ENCODE results near the gene VWF.

Gene VWF

GRCh38 chr12:5916785-5917290 is 207.6 kb downstream of the VWF start:
- no peaks in the 10 kb centered on the region for H3K9me3 ChIP-seq (ENCODE audit: low read depth, low read length)
- TF ChIP-seq EZH2 (IDR thresholded peaks at IDR 0.05) (no peak), FOXP2 (optimal IDR thresholded peaks at IDR 0.05; ENCODE audit: control extremely low read depth, extremely low read length, insufficient read depth) (no peak), POLR2AphosphoS5 (IDR thresholded peaks at IDR 0.05; ENCODE audit: borderline replicate concordance, low read depth, low read length) (no peak)
- H3K36me3 ChIP-seq (ENCODE audit: insufficient read depth, low read length) = no peaks in the 10 kb centered on the region
- no peak overlapping the region for H3K27ac ChIP-seq
- H3K4me3 ChIP-seq = no peak overlapping the region
- H3K9ac ChIP-seq (ENCODE audit: insufficient read length) = no peak overlapping the region
- no peak for DNase-seq (ENCODE audit: low read depth, low spot score)

- H3K4me3 ChIP-seq = no peak overlapping the region
- no peak overlapping the region for H3K27ac ChIP-seq
- no peaks in the 10 kb centered on the region for H3K9me3 ChIP-seq (ENCODE audit: low read depth, low read length)
- DNase-seq (ENCODE audit: low read depth, low spot score) = no peak
- no peaks in the 10 kb centered on the region for H3K36me3 ChIP-seq (ENCODE audit: insufficient read depth, low read length)
- no peak overlapping the region for H3K9ac ChIP-seq (ENCODE audit: insufficient read length)
- TF ChIP-seq FOXP2 (optimal IDR thresholded peaks at IDR 0.05; ENCODE audit: control extremely low read depth, extremely low read length, insufficient read depth) (no peak), EZH2 (IDR thresholded peaks at IDR 0.05) (no peak), POLR2AphosphoS5 (IDR thresholded peaks at IDR 0.05; ENCODE audit: borderline replicate concordance, low read depth, low read length) (no peak)
These were observed 209.0 kb downstream of the VWF start for GRCh38 chr12:5915511-5915910.

- TF ChIP-seq FOXP2 (optimal IDR thresholded peaks at IDR 0.05; ENCODE audit: control extremely low read depth, extremely low read length, insufficient read depth) = no peak
- no peak for TF ChIP-seq EZH2 (IDR thresholded peaks at IDR 0.05)
- no peak for TF ChIP-seq POLR2AphosphoS5 (IDR thresholded peaks at IDR 0.05; ENCODE audit: borderline replicate concordance, low read depth, low read length)
- no peak overlapping the region for H3K4me3 ChIP-seq
- no peak overlapping the region for H3K9ac ChIP-seq (ENCODE audit: insufficient read length)
- no peaks in the 10 kb centered on the region for H3K36me3 ChIP-seq (ENCODE audit: insufficient read depth, low read length)
- no peaks in the 10 kb centered on the region for H3K9me3 ChIP-seq (ENCODE audit: low read depth, low read length)
- DNase-seq (ENCODE audit: low read depth, low spot score) = no peak
- no peak overlapping the region for H3K27ac ChIP-seq
These were observed 209.9 kb downstream of the VWF start for GRCh38 chr12:5914387-5915149.

DNA sequence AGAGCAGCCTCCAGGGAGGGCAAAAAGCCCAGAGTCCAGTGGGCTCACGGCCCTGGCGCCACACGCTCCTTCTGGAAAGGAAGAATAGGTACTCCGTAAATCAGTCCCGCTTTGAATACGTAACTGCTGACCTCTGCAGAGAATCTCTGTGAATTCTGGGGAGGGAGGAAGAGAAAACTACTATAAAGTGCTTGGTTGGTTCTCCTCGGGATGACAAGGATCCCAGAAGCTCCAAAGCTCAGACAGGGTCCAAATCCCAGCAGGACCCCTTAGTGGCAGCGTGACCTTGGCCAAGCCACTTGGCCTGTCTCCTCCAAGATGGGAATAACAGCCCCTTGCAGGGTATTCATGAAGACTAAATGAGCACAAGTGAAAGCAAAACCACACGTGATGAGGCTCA is 211.1 kb downstream of the VWF start:
- Histone ChIP-seq H3K9me3 (ENCODE audit: low read depth, low read length) (no peaks in the 10 kb centered on the region), H3K4me3 (no peak overlapping the region), H3K36me3 (ENCODE audit: insufficient read depth, low read length) (no peaks in the 10 kb centered on the region), H3K9ac (ENCODE audit: insufficient read length) (no peak overlapping the region), H3K27ac (no peak overlapping the region)
- DNase-seq (ENCODE audit: low read depth, low spot score) = no peak
- no peak for TF ChIP-seq FOXP2 (optimal IDR thresholded peaks at IDR 0.05; ENCODE audit: control extremely low read depth, extremely low read length, insufficient read depth)
- TF ChIP-seq POLR2AphosphoS5 (IDR thresholded peaks at IDR 0.05; ENCODE audit: borderline replicate concordance, low read depth, low read length) = no peak
- no peak for TF ChIP-seq EZH2 (IDR thresholded peaks at IDR 0.05)

DNA sequence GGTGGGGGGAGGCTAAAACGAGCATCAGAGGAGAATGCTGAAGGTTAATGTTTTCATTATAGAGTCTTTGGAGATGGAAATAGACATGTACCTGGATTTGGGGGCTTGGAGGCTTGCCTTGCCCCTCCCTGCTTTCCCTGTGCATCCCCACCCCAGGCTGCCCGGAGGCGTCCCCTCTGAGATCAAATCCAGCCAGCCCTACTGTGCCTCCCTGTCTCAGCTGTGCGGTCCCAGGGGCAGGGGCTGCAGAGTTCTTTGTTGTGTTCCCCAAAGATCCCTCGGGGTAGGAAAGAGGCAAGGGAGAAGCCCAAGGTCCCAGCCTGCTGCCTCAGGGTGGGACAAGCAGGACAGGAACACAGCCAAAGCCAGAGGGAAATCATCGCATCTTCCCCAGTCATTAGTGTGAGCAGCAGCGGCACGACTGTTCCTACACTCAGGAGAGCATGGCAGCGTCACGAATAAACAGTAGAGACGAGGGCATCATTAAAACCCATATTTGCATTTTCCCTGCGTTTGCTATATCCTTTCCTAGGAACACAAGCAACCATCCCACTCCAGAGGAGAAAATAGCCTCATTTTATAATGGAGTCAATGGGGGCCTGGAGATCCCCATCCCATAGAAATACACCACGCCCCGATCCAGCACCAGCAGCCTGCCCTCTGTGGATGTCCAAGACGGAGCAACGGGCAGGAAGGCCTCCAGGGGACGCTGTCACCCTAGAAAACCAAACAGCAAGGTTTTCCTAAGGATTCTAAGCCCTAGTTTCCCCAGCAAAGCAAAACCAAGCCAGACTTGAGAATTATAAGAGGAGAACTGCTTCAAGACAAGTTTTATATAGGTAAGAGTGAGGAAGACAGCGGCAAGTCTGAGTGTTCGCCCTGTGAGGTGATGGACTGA is 211.8 kb downstream of the VWF start:
- DNase-seq (ENCODE audit: low read depth, low spot score) = no peak

DNA sequence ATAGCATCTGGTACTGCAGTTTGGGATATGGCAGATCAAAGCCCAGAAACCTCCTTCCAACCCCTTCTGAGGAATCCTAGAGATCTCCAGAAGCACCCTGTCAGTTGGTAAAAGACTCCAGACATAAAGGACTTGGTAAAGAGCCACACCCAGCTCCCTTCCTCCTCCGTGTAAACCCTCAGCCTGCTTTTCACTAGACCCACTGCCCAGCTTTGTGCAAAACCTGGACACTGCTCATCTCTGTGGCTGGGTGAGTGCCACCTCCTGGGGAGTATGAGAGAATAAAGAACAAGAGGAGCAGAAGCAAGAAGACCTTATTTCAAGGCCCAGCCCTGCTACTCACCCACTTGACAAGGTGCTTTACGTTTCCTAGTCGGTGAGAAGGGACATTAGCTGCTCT is 212.5 kb downstream of the VWF start:
- no peak for DNase-seq (ENCODE audit: low read depth, low spot score)
- H3K9me3 ChIP-seq (ENCODE audit: low read depth, low read length) = no peaks in the 10 kb centered on the region
- H3K27ac ChIP-seq = no peak overlapping the region
- no peak for TF ChIP-seq EZH2 (IDR thresholded peaks at IDR 0.05)
- no peak overlapping the region for H3K9ac ChIP-seq (ENCODE audit: insufficient read length)
- H3K36me3 ChIP-seq (ENCODE audit: insufficient read depth, low read length) = no peaks in the 10 kb centered on the region
- H3K4me3 ChIP-seq = no peak overlapping the region

More for the DNA sequence above, 211.8 kb downstream of the VWF start:
- Histone ChIP-seq H3K9me3 (ENCODE audit: low read depth, low read length) (no peaks in the 10 kb centered on the region), H3K36me3 (ENCODE audit: insufficient read depth, low read length) (no peaks in the 10 kb centered on the region), H3K9ac (ENCODE audit: insufficient read length) (no peak overlapping the region), H3K4me3 (no peak overlapping the region), H3K27ac (no peak overlapping the region)
- TF ChIP-seq POLR2AphosphoS5 (IDR thresholded peaks at IDR 0.05; ENCODE audit: borderline replicate concordance, low read depth, low read length) (no peak), FOXP2 (optimal IDR thresholded peaks at IDR 0.05; ENCODE audit: control extremely low read depth, extremely low read length, insufficient read depth) (no peak), EZH2 (IDR thresholded peaks at IDR 0.05) (no peak)

DNA sequence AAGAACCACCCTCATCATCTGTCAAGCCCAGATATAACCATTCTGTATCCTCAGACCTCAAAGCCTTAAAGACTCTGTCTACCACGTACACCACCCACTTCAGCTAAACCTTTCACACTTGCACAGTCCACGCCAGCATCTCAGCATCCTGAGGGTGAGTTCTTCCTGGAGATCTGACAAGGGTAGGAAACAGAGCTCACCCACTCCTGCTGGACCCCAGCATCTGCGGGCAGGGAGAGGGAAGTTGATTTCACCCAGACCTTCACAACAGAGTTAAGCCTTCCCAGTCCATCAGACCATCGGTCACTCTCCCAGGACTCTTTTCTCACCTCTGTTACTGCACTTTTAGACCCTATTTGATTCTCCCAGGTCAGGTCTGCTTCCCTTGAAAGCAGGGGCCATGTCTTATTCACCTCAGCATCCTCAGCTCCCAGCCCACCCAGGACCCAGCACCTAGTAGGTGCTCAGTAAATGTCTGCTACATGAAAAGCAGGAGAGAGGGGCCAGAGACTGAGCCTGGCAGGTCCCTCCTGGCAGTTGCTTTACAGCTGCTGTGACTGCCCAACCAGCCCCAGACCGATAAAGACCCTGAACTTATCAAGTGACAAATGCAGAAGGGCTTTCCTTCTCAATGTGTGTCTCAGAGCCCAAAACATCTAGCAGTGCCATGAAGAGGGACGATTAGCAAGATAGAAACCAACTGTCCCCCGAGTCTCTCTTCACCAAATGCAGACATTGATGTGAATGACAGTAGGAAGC is 213.5 kb downstream of the VWF start:
- TF ChIP-seq POLR2AphosphoS5 (IDR thresholded peaks at IDR 0.05; ENCODE audit: borderline replicate concordance, low read depth, low read length) (no peak), EZH2 (IDR thresholded peaks at IDR 0.05) (no peak), FOXP2 (optimal IDR thresholded peaks at IDR 0.05; ENCODE audit: control extremely low read depth, extremely low read length, insufficient read depth) (no peak)
- Histone ChIP-seq H3K27ac (no peak overlapping the region), H3K4me3 (no peak overlapping the region), H3K9ac (ENCODE audit: insufficient read length) (no peak overlapping the region), H3K36me3 (ENCODE audit: insufficient read depth, low read length) (no peaks in the 10 kb centered on the region), H3K9me3 (ENCODE audit: low read depth, low read length) (no peaks in the 10 kb centered on the region)
- no peak for DNase-seq (ENCODE audit: low read depth, low spot score)

DNA sequence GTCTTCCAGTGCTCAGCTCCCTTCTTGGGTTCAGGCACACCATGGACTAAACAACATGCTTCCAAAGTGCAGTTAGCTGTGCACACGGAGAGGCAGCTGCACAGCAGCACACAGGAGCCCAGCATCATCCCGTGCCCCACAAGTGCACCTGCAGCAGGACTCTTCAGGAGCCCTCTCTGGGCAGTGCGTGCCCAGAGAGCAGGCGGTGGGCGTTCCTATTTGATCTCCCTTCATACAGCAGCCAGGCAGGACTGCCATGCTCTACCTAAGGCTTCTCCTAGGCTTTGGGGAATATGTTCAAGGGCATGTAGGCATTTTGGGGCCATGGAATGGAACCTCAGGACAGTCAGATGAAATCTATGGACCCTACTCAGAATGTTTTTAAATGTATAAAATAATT is 214.9 kb downstream of the VWF start:
- H3K27ac ChIP-seq = no peak overlapping the region
- no peak for DNase-seq (ENCODE audit: low read depth, low spot score)
- no peak overlapping the region for H3K9ac ChIP-seq (ENCODE audit: insufficient read length)
- H3K36me3 ChIP-seq (ENCODE audit: insufficient read depth, low read length) = no peaks in the 10 kb centered on the region
- no peak for TF ChIP-seq POLR2AphosphoS5 (IDR thresholded peaks at IDR 0.05; ENCODE audit: borderline replicate concordance, low read depth, low read length)
- no peak for TF ChIP-seq FOXP2 (optimal IDR thresholded peaks at IDR 0.05; ENCODE audit: control extremely low read depth, extremely low read length, insufficient read depth)
- no peak for TF ChIP-seq EZH2 (IDR thresholded peaks at IDR 0.05)
- H3K9me3 ChIP-seq (ENCODE audit: low read depth, low read length) = no peaks in the 10 kb centered on the region
- no peak overlapping the region for H3K4me3 ChIP-seq
